ENCODE measurements around the gene PLAC9. TPM values are rescaled to one million over a fixed set of nuclear protein-coding genes. Genes with fewer than 3 reads are reported as not detected.
"Not testable (repeated sequence)": the region's sequence is repeated elsewhere in the genome, so short reads cannot be mapped to it uniquely, and the experiment has no call there.

PLAC9 gene
- total and polyA plus RNA-seq, 2 donors (not counting 3 experiments of a cell fraction or from before 2014, with no cell fraction given): 1.7 to 2.0 TPM

- DNase-seq (ENCODE audit: low read depth, low spot score) (peak; percentile 42), FAIRE-seq (peak; percentile 54)
- H3K79me2 ChIP-seq (ENCODE audit: control insufficient read depth, insufficient read depth, low read length); H3K9ac ChIP-seq (replicated peaks; ENCODE audit: extremely low read depth, insufficient read depth, low read length); dilution Hi-C loops (cut with MboI; ENCODE audit: extremely low pct_ligation_motif_present, low sequenced_read_pairs); H2AFZ ChIP-seq (ENCODE audit: low read depth, low read length); H4K20me1 ChIP-seq (replicated peaks; ENCODE audit: control insufficient read depth, extremely low read depth, insufficient read depth, low read length); H3K4me2 ChIP-seq (ENCODE audit: insufficient read depth, low read length); H3K36me3 ChIP-seq (ENCODE audit: control insufficient read depth in 2 of 2, extremely low read depth in 1 of 2, insufficient read depth in 2 of 2, low read length in 2 of 2); H3K4me1 ChIP-seq (ENCODE audit: control insufficient read depth, extremely low read depth, insufficient read depth, low read length); H3K9me3 ChIP-seq (replicated peaks; ENCODE audit: control insufficient read depth, insufficient read depth, low read length); POLR2A ChIA-PET; H3K27ac ChIP-seq (ENCODE audit: insufficient read depth, low read depth, low read length); H3K9me1 ChIP-seq (replicated peaks; ENCODE audit: control insufficient read depth, extremely low read depth, insufficient read depth, low read length); H3K27me3 ChIP-seq (ENCODE audit: control insufficient read depth in 2 of 2, insufficient read depth in 2 of 2, low read length in 2 of 2); BruUV-seq (replicated peaks); H3K4me3 ChIP-seq (replicated peaks in 1 of 3; ENCODE audit: insufficient read depth in 1 of 3, low read depth in 1 of 3, low read length in 3 of 3): not testable (repeated sequence)
- intact Hi-C loops (cut with micrococcal nuclease): loop anchor here (1.0 kb wide), 2 partner anchors 13 to 62 kb away; no protein-coding TSS in a partner anchor
- CTCF ChIA-PET: interaction anchor here (1.1 to 9.1 kb wide), 6 partner anchors 19 to 74 kb away, joined by 3 to 320 read pairs (median 16); no protein-coding TSS in a partner anchor
- peak; percentile 4 for TF ChIP-seq FOS (IDR thresholded peaks at IDR 0.05; ENCODE audit: borderline replicate concordance, insufficient read depth, low read length)
- peak; percentile 41 for TF ChIP-seq POLR2AphosphoS5 (IDR thresholded peaks at IDR 0.05; ENCODE audit: insufficient read depth, low read depth, low read length)
These were observed 13.1 kb downstream of the PLAC9 start for GRCh38 chr10:80145406-80146308.

GRCh38 chr10:80146918-80147317 lies 14.4 kb downstream of the PLAC9 start:
- H3K4me1 ChIP-seq (ENCODE audit: control insufficient read depth, extremely low read depth, insufficient read depth, low read length): peaks cover 8% of the 10 kb centered on the region
- DNase-seq (ENCODE audit: low read depth, low spot score) (no peak), FAIRE-seq (no peak)
- no peaks in the 10 kb centered on the region for H3K27me3 ChIP-seq (ENCODE audit: control insufficient read depth in 2 of 2, insufficient read depth in 2 of 2, low read length in 2 of 2)
- no peak overlapping the region for H3K9ac ChIP-seq (replicated peaks; ENCODE audit: extremely low read depth, insufficient read depth, low read length)
- H2AFZ ChIP-seq (ENCODE audit: low read depth, low read length): no peak overlapping the region
- H3K9me1 ChIP-seq (replicated peaks; ENCODE audit: control insufficient read depth, extremely low read depth, insufficient read depth, low read length): no peaks in the 10 kb centered on the region
- TF ChIP-seq JUN (IDR thresholded peaks at IDR 0.05; ENCODE audit: borderline replicate concordance, insufficient read depth, insufficient read length, low read depth) (no peak), GATA2 (IDR thresholded peaks at IDR 0.05; ENCODE audit: insufficient read depth, insufficient read length, low read depth, low read length) (no peak), FOS (IDR thresholded peaks at IDR 0.05; ENCODE audit: borderline replicate concordance, insufficient read depth, low read length) (no peak), POLR2AphosphoS5 (IDR thresholded peaks at IDR 0.05; ENCODE audit: insufficient read depth, low read depth, low read length) (no peak), POLR2A (IDR thresholded peaks at IDR 0.05; ENCODE audit: low read depth, low read length) (no peak), EZH2 (IDR thresholded peaks at IDR 0.05; ENCODE audit: borderline replicate concordance, low read depth, low read length, severe bottlenecking) (no peak), CTCF (IDR thresholded peaks at IDR 0.05; ENCODE audit: extremely low read depth in 1 of 2, insufficient read depth in 1 of 2, low read depth in 1 of 2, low read length in 2 of 2) (no peak), MYC (IDR thresholded peaks at IDR 0.05; ENCODE audit: low read depth, low read length) (no peak)
- TF ChIP-seq, protein P1, sequence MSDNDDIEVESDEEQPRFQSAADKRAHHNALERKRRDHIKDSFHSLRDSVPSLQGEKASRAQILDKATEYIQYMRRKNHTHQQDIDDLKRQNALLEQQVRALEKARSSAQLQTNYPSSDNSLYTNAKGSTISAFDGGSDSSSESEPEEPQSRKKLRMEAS (IDR thresholded peaks at IDR 0.05; ENCODE audit: insufficient read depth, insufficient read length): no peak
- CTCF ChIA-PET: interaction anchor here (1.1 to 9.1 kb wide), 2 partner anchors 18 to 73 kb away, joined by 3 to 320 read pairs; no protein-coding TSS in a partner anchor
- dilution Hi-C loops (cut with MboI; ENCODE audit: extremely low pct_ligation_motif_present, low sequenced_read_pairs): no loop called here
- H3K27ac ChIP-seq (ENCODE audit: insufficient read depth, low read depth, low read length): no peak overlapping the region
- H3K36me3 ChIP-seq (ENCODE audit: control insufficient read depth in 2 of 2, extremely low read depth in 1 of 2, insufficient read depth in 2 of 2, low read length in 2 of 2): no peaks in the 10 kb centered on the region
- POLR2A ChIA-PET: interaction anchor here (0.6 kb wide), 1 partner anchor 73 kb away, joined by 3 read pairs; no protein-coding TSS in a partner anchor
- no peaks in the 10 kb centered on the region for H3K9me3 ChIP-seq (replicated peaks; ENCODE audit: control insufficient read depth, insufficient read depth, low read length)
- no peak overlapping the region for H3K4me3 ChIP-seq (replicated peaks in 1 of 3; ENCODE audit: insufficient read depth in 1 of 3, low read depth in 1 of 3, low read length in 3 of 3)
- H4K20me1 ChIP-seq (replicated peaks; ENCODE audit: control insufficient read depth, extremely low read depth, insufficient read depth, low read length): no peaks in the 10 kb centered on the region
- intact Hi-C loops (cut with micrococcal nuclease): loop anchor here (1.0 kb wide), 2 partner anchors 11 to 60 kb away; no protein-coding TSS in a partner anchor
- H3K79me2 ChIP-seq (ENCODE audit: control insufficient read depth, insufficient read depth, low read length): no peaks in the 10 kb centered on the region
- H3K4me2 ChIP-seq (ENCODE audit: insufficient read depth, low read length): no peak overlapping the region
- BruUV-seq (replicated peaks): no TSS peak
